Left ventricle myocardium inferior (tissue), 1 donor: ENCODE data around the gene TUBGCP2. TPM values are rescaled to one million over a fixed set of nuclear protein-coding genes. Genes with fewer than 3 reads are reported as not detected.

Source experiments
- DNase-seq: peaks from one replicate; pipeline ENCODE4 v3.0.0-alpha.2; 2020
- H3K27ac ChIP-seq: fragments of 200-600 bp; replicated peaks from 2 replicates; pipeline ENCODE4 v1.8.0; 2021
- H3K27me3 ChIP-seq: fragments of 200-600 bp; 2 replicates; pipeline ENCODE4 v1.8.0; 2021; ENCODE audit warnings: low read depth
- H3K36me3 ChIP-seq: fragments of 200-600 bp; 2 replicates; pipeline ENCODE4 v1.8.0; 2021
- H3K4me1 ChIP-seq: fragments of 200-600 bp; 2 replicates; pipeline ENCODE4 v1.8.0; 2021
- H3K4me3 ChIP-seq: fragments of 200-600 bp; 2 replicates; pipeline ENCODE4 v1.8.0; 2021; ENCODE audit warnings: mild to moderate bottlenecking, moderate library complexity
- H3K9me3 ChIP-seq: fragments of 200-600 bp; replicated peaks from 2 replicates; pipeline ENCODE4 v1.8.0; 2021
- intact Hi-C: fragments of 100-400 bp; cut with micrococcal nuclease; formaldehyde crosslinking; loops from one replicate; pipeline ENCODE4 v1.11.0; 2022
- microRNA-seq: library from miRNA; unstranded; fragments of <30 nt; microRNA quantifications from one replicate; pipeline ENCODE4 v1.2.0, GENCODE V29; 2020
- total RNA-seq: library from RNA; stranded (reverse); fragmentation: NEBNext Ultra II Directional; extraction: Animal tissue kit (Norgen Biotek cat#: 25700); gene quantifications from one replicate; pipeline ENCODE4 v1.2.1, GENCODE V29; 2021
- TF ChIP-seq, protein P1 (sequence below): fragments of 200-600 bp; IDR thresholded peaks from 2 replicates; pipeline ENCODE4 v1.8.0; 2021; ENCODE audit warnings: antibody characterized with exemption, mild to moderate bottlenecking, borderline replicate concordance
- donor health status: DM: no; HTN: yes; CAD: no; lungs with severe emphysema.

The TUBGCP2 gene
- total RNA-seq, 1 donor from 2014 or later: 38.9 TPM

DNA sequence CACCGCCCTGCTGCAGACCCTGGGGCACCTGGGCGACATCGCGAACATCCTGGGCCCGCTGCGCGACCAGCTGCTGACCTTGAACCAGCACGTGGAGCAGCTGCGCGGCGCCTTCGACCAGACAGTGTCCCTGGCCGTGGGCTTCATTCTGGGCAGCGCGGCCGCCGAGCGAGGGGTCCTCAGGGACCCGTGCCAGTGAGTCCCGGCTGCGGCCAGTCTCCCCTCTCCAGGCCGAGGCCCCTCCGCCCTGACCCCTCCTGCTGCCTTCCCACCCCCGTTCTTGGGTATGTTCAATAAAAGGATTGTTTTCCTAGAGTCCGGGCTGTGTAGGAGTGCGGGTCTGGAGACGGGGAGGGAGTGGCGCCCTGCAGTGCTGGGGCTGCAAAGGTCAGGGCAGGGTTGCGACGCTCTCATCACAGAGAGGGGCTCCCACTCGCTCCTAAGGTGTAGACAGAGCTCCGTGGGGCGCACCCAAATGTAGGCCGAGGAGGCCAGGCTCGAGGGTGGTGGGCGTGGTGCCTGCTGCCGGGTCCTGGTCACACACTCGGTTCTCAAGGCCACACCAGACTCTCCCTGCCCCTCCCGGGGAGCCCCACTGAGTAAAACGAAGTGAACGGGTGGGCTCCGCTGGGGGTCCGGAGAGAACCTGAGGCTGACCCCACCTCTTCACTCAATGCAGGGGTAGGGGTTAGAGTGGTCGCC, 77.3 kb downstream of the TUBGCP2 start:
- TF ChIP-seq, protein P1, sequence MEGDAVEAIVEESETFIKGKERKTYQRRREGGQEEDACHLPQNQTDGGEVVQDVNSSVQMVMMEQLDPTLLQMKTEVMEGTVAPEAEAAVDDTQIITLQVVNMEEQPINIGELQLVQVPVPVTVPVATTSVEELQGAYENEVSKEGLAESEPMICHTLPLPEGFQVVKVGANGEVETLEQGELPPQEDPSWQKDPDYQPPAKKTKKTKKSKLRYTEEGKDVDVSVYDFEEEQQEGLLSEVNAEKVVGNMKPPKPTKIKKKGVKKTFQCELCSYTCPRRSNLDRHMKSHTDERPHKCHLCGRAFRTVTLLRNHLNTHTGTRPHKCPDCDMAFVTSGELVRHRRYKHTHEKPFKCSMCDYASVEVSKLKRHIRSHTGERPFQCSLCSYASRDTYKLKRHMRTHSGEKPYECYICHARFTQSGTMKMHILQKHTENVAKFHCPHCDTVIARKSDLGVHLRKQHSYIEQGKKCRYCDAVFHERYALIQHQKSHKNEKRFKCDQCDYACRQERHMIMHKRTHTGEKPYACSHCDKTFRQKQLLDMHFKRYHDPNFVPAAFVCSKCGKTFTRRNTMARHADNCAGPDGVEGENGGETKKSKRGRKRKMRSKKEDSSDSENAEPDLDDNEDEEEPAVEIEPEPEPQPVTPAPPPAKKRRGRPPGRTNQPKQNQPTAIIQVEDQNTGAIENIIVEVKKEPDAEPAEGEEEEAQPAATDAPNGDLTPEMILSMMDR: no peak
- no peak for DNase-seq

DNA sequence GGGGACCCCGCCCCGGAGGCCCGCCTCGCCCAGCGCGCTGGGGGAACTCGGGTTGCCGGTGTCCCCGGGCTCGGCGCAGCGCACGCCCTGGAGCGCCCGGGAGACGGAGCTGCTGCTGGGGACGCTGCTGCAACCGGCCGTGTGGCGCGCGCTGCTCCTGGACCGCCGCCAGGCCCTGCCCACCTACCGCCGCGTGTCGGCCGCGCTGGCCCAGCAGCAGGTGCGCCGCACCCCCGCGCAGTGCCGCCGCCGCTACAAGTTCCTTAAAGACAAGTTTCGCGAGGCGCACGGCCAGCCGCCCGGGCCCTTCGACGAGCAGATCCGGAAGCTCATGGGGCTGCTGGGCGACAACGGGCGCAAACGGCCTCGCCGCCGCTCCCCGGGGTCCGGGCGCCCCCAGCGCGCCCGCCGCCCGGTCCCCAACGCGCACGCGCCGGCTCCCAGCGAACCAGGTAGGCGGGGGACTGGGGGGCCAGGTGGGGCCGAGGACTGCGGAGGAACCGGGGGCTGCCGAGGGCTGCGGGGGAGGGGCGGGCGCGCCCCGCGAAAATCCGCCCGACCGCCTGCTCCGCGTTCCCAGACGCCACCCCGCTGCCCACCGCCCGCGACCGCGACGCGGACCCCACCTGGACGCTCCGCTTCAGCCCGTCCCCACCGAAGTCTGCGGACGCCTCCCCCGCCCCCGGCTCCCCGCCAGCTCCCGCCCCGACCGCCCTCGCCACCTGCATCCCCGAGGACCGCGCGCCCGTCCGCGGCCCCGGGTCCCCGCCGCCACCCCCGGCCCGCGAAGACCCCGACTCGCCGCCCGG, 78.1 kb downstream of the TUBGCP2 start:
- peaks cover 11% of the 10 kb centered on the region for H3K4me1 ChIP-seq
- TF ChIP-seq, protein P1: no peak
- DNase-seq: no peak
- H3K36me3 ChIP-seq: no peaks in the 10 kb centered on the region
- H3K4me3 ChIP-seq: peak overlapping the region; percentile 36
- intact Hi-C loops: no loop called here
- H3K27me3 ChIP-seq: peaks cover 99% of the 10 kb centered on the region
- H3K27ac ChIP-seq: no peak overlapping the region
- no peaks in the 10 kb centered on the region for H3K9me3 ChIP-seq

More for the DNA sequence above, 77.3 kb downstream of the TUBGCP2 start:
- Histone ChIP-seq H3K27me3 (peaks cover 99% of the 10 kb centered on the region), H3K27ac (no peak overlapping the region), H3K4me3 (no peak overlapping the region), H3K9me3 (no peaks in the 10 kb centered on the region), H3K36me3 (no peaks in the 10 kb centered on the region), H3K4me1 (peaks cover 17% of the 10 kb centered on the region)
- intact Hi-C loops: no loop called here

DNA sequence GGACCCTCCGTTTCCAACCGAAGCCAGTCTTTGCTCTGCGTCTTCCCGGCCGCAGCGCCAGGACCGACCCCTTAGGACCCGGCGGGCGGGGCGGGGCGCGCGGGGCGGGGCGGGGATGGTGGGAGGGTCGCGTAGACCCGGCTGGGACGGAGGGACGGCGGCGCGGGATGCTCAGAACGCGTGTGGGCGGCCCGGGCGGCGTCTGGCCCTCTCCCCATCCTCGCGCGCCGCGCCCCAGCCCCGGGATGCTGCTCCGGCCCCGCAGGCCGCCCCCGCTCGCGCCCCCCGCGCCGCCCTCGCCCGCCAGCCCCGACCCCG, 78.7 kb downstream of the TUBGCP2 start, which contains the start of gene UTF1:
UTF1 (plus strand) TSS at position 174 of the 318 bp plus-strand sequence; CDS start at position 246, 72 bp downstream.
- intact Hi-C loops: no loop called here
- Histone ChIP-seq H3K4me1 (peaks cover 11% of the 10 kb centered on the region), H3K36me3 (no peaks in the 10 kb centered on the region), H3K4me3 (peak within 1 kb of the TSS; percentile 36), H3K9me3 (no peaks in the 10 kb centered on the region), H3K27me3 (peaks cover 99% of the 10 kb centered on the region), H3K27ac (no peak within 1 kb of the TSS)
- DNase-seq: no peak
- TF ChIP-seq, protein P1: no peak

DNA sequence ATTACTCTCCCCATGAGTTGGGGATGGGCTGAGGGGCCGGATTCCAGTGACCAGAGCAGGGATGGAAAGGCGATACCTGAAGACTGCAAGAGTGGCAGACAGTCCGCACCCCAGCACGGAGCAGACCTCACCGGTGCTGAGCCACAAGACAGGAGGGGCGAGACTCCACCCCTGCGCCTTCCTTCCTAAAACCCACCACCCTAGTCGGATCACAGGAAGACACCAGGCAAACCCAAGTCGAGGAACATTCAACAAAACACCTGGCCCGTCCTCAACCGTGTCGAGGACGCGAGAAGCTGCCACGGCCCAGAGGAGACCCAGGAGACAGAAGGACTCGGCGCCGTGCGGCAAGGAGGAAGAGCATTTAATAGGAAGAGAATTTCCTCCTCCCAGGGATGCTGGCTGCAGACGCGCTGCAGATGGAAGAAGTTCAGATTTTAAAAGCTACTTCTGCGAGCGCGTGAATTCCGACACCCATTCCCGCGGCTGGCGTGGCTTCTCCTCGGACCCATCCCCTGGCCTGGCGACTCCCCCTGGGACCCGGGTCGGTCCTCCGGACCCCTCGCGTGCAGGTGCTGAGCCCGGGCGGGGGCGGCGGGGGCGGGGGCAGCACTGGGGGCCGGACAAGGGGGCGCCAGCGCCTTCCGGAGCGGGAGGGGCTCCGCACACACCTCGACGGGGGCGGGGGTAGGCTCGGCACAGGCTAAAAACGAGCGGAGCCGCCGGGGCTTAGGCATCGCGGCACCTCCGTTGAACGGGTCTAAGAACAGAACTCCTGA, 79.2 kb downstream of the TUBGCP2 start:
- TF ChIP-seq, protein P1: no peak

More for the DNA sequence above, 79.2 kb downstream of the TUBGCP2 start:
- no peaks in the 10 kb centered on the region for H3K9me3 ChIP-seq
- peaks cover 100% of the 10 kb centered on the region for H3K27me3 ChIP-seq
- H3K27ac ChIP-seq: no peak overlapping the region
- no peaks in the 10 kb centered on the region for H3K36me3 ChIP-seq
- DNase-seq: no peak
- intact Hi-C loops: no loop called here
- H3K4me3 ChIP-seq: no peak overlapping the region
- H3K4me1 ChIP-seq: peaks cover 11% of the 10 kb centered on the region

Small RNA genes lying within 50 kb of the gene (microRNA-seq; reads per million reads assigned to microRNA genes)
- gene MIR202: 1.2 reads per million

Other genes with a start within 250 kb of the TUBGCP2 start
- not detected for gene ADGRA1, start 220.9 kb downstream of the TUBGCP2 start, total RNA-seq
- gene KNDC1, start 148.7 kb downstream of the TUBGCP2 start, total RNA-seq: 0.11 TPM
- not detected for gene UTF1, start 78.7 kb downstream of the TUBGCP2 start, total RNA-seq
- 0.33 TPM for gene VENTX, start 71.0 kb downstream of the TUBGCP2 start, total RNA-seq
- gene ADAM8, start 32.0 kb downstream of the TUBGCP2 start, total RNA-seq: 1.4 TPM
- 40.5 TPM for gene ZNF511, start within 50 bp of the TUBGCP2 start, total RNA-seq
- not detected for gene CALY, start 28.0 kb upstream of the TUBGCP2 start, total RNA-seq
- gene PRAP1, start 38.5 kb upstream of the TUBGCP2 start, total RNA-seq: not detected
- gene FUOM, start 49.1 kb upstream of the TUBGCP2 start, total RNA-seq: 5.1 TPM
- 212 TPM for gene ECHS1, start 64.5 kb upstream of the TUBGCP2 start, total RNA-seq
- 2.9 TPM for gene PAOX, start 70.4 kb upstream of the TUBGCP2 start, total RNA-seq
- 14.0 TPM for gene MTG1, start 85.3 kb upstream of the TUBGCP2 start, total RNA-seq
- not detected for gene SPRN, start 115.8 kb upstream of the TUBGCP2 start, total RNA-seq
- gene SCART1, start 145.1 kb upstream of the TUBGCP2 start, total RNA-seq: 0.36 TPM
- 1.1 TPM for gene CYP2E1, start 218.5 kb upstream of the TUBGCP2 start, total RNA-seq